ENCODE results near the gene CNNM1.

DNA sequence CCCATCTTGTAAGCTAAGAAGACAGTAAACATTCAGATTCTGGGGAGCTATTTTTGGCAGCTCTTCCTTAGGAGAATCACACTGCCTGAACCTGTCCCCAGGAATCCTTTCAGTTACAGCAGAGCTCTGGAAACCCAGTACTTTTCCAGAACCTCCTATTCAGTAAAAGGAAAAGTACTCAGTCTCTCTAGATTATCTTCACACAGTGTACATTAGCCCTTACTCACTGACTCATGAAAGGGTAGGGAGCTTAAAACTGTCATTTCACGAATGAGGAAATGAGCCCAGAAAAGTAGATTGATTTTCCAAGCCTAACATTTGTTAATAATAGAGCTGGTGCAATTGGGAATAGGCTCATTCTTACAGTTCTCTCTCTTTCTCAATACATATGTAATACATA is 3.9 kb upstream of the CNNM1 start:
- TF ChIP-seq, protein P1, sequence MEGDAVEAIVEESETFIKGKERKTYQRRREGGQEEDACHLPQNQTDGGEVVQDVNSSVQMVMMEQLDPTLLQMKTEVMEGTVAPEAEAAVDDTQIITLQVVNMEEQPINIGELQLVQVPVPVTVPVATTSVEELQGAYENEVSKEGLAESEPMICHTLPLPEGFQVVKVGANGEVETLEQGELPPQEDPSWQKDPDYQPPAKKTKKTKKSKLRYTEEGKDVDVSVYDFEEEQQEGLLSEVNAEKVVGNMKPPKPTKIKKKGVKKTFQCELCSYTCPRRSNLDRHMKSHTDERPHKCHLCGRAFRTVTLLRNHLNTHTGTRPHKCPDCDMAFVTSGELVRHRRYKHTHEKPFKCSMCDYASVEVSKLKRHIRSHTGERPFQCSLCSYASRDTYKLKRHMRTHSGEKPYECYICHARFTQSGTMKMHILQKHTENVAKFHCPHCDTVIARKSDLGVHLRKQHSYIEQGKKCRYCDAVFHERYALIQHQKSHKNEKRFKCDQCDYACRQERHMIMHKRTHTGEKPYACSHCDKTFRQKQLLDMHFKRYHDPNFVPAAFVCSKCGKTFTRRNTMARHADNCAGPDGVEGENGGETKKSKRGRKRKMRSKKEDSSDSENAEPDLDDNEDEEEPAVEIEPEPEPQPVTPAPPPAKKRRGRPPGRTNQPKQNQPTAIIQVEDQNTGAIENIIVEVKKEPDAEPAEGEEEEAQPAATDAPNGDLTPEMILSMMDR (conservative IDR thresholded peaks at IDR 0.05 in 1 of 2, IDR thresholded peaks at IDR 0.05 in 1 of 2; ENCODE audit: extremely low read depth in 1 of 2, insufficient read depth in 1 of 2, low read depth in 1 of 2, low read length in 2 of 2): no peak
- no peak for TF ChIP-seq EZH2 (IDR thresholded peaks at IDR 0.05; ENCODE audit: borderline replicate concordance, low read length)
